ENCODE data around the gene S100A6.

DNA sequence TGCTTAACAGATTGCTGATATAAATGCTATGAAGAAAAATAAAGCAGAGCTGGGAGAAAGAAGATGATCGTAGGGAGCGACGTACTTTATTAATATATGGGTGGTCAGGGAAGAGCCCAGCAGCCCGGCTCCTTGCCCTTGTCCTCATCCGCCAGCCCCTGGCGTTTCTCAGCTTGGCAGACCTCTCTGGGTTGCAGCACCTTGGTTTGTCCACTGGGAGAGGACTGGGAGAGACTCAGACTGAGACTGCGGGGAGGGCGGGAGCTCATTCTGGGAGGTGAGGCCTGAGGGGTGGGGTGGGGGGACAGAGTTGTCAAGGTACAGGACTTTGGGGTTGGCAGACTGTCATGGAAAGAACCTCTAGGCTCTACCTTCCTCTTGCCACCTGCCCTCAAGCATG is 16.5 kb upstream of the S100A6 start:
- TF ChIP-seq, protein P1, sequence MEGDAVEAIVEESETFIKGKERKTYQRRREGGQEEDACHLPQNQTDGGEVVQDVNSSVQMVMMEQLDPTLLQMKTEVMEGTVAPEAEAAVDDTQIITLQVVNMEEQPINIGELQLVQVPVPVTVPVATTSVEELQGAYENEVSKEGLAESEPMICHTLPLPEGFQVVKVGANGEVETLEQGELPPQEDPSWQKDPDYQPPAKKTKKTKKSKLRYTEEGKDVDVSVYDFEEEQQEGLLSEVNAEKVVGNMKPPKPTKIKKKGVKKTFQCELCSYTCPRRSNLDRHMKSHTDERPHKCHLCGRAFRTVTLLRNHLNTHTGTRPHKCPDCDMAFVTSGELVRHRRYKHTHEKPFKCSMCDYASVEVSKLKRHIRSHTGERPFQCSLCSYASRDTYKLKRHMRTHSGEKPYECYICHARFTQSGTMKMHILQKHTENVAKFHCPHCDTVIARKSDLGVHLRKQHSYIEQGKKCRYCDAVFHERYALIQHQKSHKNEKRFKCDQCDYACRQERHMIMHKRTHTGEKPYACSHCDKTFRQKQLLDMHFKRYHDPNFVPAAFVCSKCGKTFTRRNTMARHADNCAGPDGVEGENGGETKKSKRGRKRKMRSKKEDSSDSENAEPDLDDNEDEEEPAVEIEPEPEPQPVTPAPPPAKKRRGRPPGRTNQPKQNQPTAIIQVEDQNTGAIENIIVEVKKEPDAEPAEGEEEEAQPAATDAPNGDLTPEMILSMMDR (IDR thresholded peaks at IDR 0.05) = no peak
- TF ChIP-seq POLR2A (IDR thresholded peaks at IDR 0.05) = no peak

All from heart left ventricle (tissue), 13 donors.